Colonic mucosa (tissue), 4 donors: ENCODE measurements around the gene HOXA10. TPM values are rescaled to one million over a fixed set of nuclear protein-coding genes. Genes with fewer than 3 reads are reported as not detected.

Experiments used
- DNase-seq: peaks from one replicate; pipeline ENCODE4 v3.0.0-alpha.2; 2020
- H3K27ac ChIP-seq: fragments of 200-600 bp; one replicate; pipeline ENCODE4 v1.8.0; 2021
- H3K27me3 ChIP-seq: fragments of 200-600 bp; one replicate; pipeline ENCODE4 v1.8.0; 2021
- H3K36me3 ChIP-seq: fragments of 200-600 bp; one replicate; pipeline ENCODE4 v1.8.0; 2021
- H3K4me1 ChIP-seq: fragments of 200-600 bp; one replicate; pipeline ENCODE4 v1.8.0; 2021; ENCODE audit warnings: mild to moderate bottlenecking
- H3K4me3 ChIP-seq: fragments of 200-600 bp; one replicate; pipeline ENCODE4 v1.8.0; 2021
- H3K9ac ChIP-seq, 2 donors: one replicate each; pipeline ENCODE4 v1.7.0; 2013; ENCODE audit warnings: control low read depth in 2 of 2, low read depth in 2 of 2, low read length in 2 of 2
- H3K9me3 ChIP-seq: fragments of 200-600 bp; one replicate; pipeline ENCODE4 v1.8.0; 2021
- intact Hi-C: fragments of 100-400 bp; cut with DNase I; formaldehyde crosslinking; loops from one replicate; pipeline ENCODE4 v1.14.1; 2022
- total RNA-seq, 2 donors: library from RNA; stranded (reverse); fragmentation: NEBNext Ultra II Directional in 1 of 2; extraction: Animal tissue kit (Norgen Biotek cat#: 25700) in 1 of 2; gene quantifications; one replicate each; pipeline ENCODE4 v1.2.1, GENCODE V29; 2021
- TF ChIP-seq, protein P1 (sequence below): fragments of 200-600 bp; IDR thresholded peaks from one replicate; pipeline ENCODE4 v1.8.0; 2022; ENCODE audit warnings: antibody characterized with exemption, mild to moderate bottlenecking
- donor health status: healthy.
- donor health status: DM: no; HTN: no; CAD: no.
- donor health status: DM: no; HTN: no; CAD: no.

HOXA10 gene
- total RNA-seq, 2 donors from 2014 or later = 25.4 to 26.0 TPM

DNA sequence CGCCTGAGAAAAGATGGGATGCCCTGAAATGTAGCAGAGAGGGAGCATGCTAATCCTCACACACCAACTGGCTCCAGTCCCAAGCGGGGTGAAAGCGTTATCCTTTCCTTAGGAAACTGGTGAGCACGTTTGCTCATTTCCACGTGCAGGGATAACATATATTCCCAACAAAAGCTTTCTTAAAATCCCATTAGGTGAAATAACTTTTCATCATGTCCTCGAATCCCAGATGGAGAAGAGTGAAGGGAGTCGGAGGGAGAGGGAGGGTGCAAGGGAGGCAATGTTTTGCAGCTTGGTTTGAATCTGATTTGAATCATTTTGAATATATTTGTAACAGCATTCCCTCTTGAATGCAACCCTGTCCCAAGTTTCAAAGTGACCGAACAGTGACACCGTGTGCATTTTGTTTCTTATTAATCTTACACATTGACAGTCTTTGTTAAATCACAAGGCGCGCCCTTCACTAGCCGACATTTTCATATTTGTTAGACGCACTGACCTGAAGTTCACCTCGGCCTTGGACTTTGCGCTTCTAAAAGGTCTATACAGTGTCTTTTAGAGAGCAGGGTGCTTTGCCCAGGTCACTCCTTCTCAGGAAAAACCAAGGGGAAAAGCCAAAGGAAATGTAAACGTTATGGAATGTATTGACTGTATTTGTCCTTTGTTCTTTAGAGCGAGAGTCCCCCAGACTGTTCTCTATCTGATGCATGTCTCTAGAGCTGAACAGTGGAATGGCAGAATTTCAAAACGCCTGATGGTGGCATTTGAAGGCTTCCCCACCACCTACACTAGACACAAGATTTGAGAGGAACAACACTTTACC lies 40.5 kb downstream of the HOXA10 start:
- intact Hi-C loops = no loop called here
- Histone ChIP-seq H3K36me3 (no peaks in the 10 kb centered on the region), H3K9ac (peak overlapping the region in 1 of 2 donors; percentile 64), H3K9me3 (no peaks in the 10 kb centered on the region), H3K4me3 (no peak overlapping the region), H3K27me3 (no peaks in the 10 kb centered on the region), H3K4me1 (peaks cover 9% of the 10 kb centered on the region), H3K27ac (peak overlapping the region; percentile 19)
- TF ChIP-seq, protein P1, sequence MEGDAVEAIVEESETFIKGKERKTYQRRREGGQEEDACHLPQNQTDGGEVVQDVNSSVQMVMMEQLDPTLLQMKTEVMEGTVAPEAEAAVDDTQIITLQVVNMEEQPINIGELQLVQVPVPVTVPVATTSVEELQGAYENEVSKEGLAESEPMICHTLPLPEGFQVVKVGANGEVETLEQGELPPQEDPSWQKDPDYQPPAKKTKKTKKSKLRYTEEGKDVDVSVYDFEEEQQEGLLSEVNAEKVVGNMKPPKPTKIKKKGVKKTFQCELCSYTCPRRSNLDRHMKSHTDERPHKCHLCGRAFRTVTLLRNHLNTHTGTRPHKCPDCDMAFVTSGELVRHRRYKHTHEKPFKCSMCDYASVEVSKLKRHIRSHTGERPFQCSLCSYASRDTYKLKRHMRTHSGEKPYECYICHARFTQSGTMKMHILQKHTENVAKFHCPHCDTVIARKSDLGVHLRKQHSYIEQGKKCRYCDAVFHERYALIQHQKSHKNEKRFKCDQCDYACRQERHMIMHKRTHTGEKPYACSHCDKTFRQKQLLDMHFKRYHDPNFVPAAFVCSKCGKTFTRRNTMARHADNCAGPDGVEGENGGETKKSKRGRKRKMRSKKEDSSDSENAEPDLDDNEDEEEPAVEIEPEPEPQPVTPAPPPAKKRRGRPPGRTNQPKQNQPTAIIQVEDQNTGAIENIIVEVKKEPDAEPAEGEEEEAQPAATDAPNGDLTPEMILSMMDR = no peak
- peak; percentile 69 for DNase-seq

DNA sequence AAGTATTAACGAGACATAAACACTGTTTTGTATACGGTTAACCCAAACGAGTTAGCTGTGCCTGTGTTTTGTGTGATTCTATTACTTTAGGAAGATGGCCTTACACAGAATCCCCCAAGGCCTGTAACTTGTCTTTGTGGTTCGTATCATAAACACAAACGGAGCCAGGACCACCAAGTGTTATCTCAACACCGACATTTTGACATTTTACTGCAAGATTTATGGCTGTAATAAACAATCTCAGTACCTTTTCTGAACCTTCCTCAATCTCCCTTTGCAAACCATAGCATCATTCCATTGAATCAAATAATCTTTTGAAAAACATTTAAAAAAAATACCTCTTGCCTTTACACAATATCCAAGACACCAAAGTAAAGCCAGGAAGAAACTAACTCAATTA lies 41.1 kb downstream of the HOXA10 start:
- no peak overlapping the region for H3K27ac ChIP-seq
- TF ChIP-seq, protein P1 = no peak
- no peaks in the 10 kb centered on the region for H3K9me3 ChIP-seq
- no peak overlapping the region for H3K4me3 ChIP-seq
- H3K9ac ChIP-seq = peak overlapping the region in 1 of 2 donors; percentile 64
- no peaks in the 10 kb centered on the region for H3K27me3 ChIP-seq
- intact Hi-C loops = no loop called here
- H3K36me3 ChIP-seq = no peaks in the 10 kb centered on the region
- DNase-seq = peak; percentile 14
- H3K4me1 ChIP-seq = peaks cover 9% of the 10 kb centered on the region

DNA sequence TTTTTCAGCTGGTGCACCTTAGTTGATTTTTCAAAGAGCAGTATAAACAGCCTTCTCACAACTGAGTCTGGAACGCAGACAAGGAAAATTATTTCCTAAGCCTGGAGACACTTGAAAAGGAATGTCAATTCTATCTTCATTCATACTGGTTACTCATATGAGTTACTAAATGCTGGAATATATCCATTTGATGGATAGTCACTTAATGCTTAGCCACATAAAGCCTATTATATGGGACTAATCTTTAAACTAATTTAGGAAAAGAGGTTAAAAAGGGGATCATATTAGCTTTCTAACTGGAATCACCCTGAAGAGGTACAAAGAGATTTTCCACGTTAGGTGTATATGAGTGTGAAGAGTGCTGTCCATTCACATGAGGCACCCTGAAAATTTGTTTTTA lies 41.9 kb downstream of the HOXA10 start:
- Histone ChIP-seq H3K27me3 (no peaks in the 10 kb centered on the region), H3K27ac (no peak overlapping the region), H3K36me3 (no peaks in the 10 kb centered on the region), H3K4me3 (no peak overlapping the region), H3K9ac (peak overlapping the region in 1 of 2 donors; percentile 3), H3K9me3 (no peaks in the 10 kb centered on the region), H3K4me1 (peaks cover 9% of the 10 kb centered on the region)
- intact Hi-C loops = no loop called here
- no peak for DNase-seq
- TF ChIP-seq, protein P1 = no peak

DNA sequence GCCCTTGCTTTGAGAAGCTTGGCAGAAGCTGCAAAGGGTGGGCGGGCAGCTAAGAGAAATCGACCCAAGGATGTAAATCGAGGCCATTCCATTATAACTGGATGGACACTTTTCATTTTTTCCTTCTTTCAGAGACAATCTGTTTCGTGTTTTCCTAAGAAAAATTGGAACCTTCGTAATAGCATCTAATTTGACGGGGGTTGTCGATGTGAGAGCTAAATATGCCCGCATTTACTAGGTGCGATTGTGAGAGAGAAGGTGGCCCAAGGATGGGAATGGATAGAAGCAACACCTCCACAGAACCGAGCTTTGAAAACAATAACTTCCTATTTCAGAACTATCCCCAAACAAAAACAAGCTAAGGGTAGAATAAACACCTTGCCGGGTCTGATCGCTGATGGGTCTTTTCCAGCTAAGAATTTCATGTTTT lies 42.7 kb downstream of the HOXA10 start:
- Histone ChIP-seq H3K9me3 (no peaks in the 10 kb centered on the region), H3K36me3 (no peaks in the 10 kb centered on the region), H3K9ac (peak overlapping the region; percentile 84 to 93), H3K27me3 (no peaks in the 10 kb centered on the region), H3K27ac (peak overlapping the region; percentile 81), H3K4me3 (peak overlapping the region; percentile 60), H3K4me1 (peaks cover 5% of the 10 kb centered on the region)
- intact Hi-C loops = no loop called here
- no peak for DNase-seq
- TF ChIP-seq, protein P1 = no peak

DNA sequence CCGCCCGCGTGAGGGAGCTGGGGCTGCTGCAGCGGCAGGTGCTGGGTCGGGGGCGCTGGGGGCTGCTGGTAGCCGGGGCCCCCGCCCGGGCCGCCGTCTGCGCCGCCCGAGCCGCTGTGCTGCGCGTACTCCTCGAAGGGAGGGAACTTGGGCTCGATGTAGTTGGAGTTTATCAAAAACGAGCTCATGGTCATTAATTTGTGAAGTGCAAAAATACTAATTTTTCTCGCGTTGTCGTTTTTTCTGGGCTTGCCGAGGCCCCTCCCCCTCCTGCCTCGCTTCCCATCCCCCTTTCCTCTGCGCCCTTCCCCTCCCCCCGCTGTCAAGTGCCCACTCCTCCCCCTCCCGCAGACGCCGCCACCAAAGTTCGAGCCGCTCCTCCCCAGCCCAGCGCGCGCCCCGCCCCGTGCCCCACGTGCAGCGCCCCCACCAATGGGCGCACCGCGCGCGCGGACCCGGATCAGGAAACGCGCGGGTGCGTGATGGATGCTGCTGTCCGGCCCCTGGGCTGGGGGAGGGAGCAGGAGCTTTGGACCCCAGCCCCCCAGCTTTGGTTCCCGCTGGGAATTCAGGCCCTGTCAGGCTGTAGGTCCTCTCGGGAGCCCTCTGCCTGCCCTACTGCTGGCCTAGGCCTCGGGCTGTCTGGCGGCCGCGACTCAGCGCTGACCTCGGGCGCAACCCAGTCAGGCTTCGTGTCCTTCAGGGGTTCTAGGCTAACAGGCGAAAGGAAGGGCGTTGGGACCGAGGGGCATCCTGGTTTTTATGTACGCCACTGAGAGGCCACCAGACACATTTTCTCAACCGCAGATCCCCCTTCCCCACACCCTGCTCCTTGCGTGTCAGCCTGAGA lies 43.4 kb downstream of the HOXA10 start, which contains the start of gene HOXA4:
TSS of gene HOXA4 (minus strand) at position 218 of the 850 bp plus-strand sequence. CDS start at position 194, 24 bp downstream.
- Histone ChIP-seq H3K4me3 (peak within 1 kb of the TSS; percentile 60), H3K4me1 (peaks cover 5% of the 10 kb centered on the region), H3K36me3 (no peaks in the 10 kb centered on the region), H3K9me3 (no peaks in the 10 kb centered on the region), H3K27ac (peak within 1 kb of the TSS; percentile 81), H3K9ac (peak within 1 kb of the TSS; percentile 84 to 93), H3K27me3 (no peaks in the 10 kb centered on the region)
- intact Hi-C loops = no loop called here
- TF ChIP-seq, protein P1 = no peak
- peak; percentile 96 for DNase-seq
